NOMO-1 (cell line): Measurements from ENCODE around the gene WNT7B.

Source experiments
- DNase-seq, 2 experiments: peaks; one replicate each; lab custom pipeline; 2025; ENCODE audit not compliant: unreplicated experiment in 2 of 2; lab: John Stamatoyannopoulos, UW

WNT7B gene

GRCh38 chr22:45891996-45892621, 84.9 kb downstream of the WNT7B start:
- DNase-seq: peak; percentile 18 to 28

- DNase-seq: peak; percentile 55 to 63
Measured at GRCh38 chr22:45891471-45891995, 85.4 kb downstream of the WNT7B start.

- no peak for DNase-seq
Measured at GRCh38 chr22:45891021-45891421, 85.9 kb downstream of the WNT7B start.

- DNase-seq: no peak
Measured at GRCh38 chr22:45890351-45890635, 86.7 kb downstream of the WNT7B start.

GRCh38 chr22:45889539-45890350, 87.2 kb downstream of the WNT7B start:
- no peak for DNase-seq

- DNase-seq: no peak
Measured at GRCh38 chr22:45889093-45889538, 87.8 kb downstream of the WNT7B start.

GRCh38 chr22:45888221-45889092, 88.5 kb downstream of the WNT7B start:
- no peak for DNase-seq

GRCh38 chr22:45887202-45888131, 89.5 kb downstream of the WNT7B start:
- no peak for DNase-seq

- no peak for DNase-seq
Measured at GRCh38 chr22:45886540-45886939, 90.4 kb downstream of the WNT7B start.

GRCh38 chr22:45885941-45886395, 91.0 kb downstream of the WNT7B start:
- DNase-seq: no peak

GRCh38 chr22:45885171-45885840, 91.7 kb downstream of the WNT7B start:
- no peak for DNase-seq

- DNase-seq: no peak
Measured at GRCh38 chr22:45884201-45885062, 92.5 kb downstream of the WNT7B start.

- DNase-seq: no peak
Measured at GRCh38 chr22:45883811-45884170, 93.2 kb downstream of the WNT7B start.

- DNase-seq: no peak
Measured at GRCh38 chr22:45882881-45883810, 93.8 kb downstream of the WNT7B start.

GRCh38 chr22:45881524-45881875, 95.5 kb downstream of the WNT7B start:
- DNase-seq: no peak

GRCh38 chr22:45880716-45881523, 96.0 kb downstream of the WNT7B start:
- no peak for DNase-seq
